HG03103 (cell line): ENCODE results near the gene ZNF407.
"Not testable (repeated sequence)": the region's sequence is repeated elsewhere in the genome, so short reads cannot be mapped to it uniquely, and the experiment has no call there.

ENCODE experiments used
- ATAC-seq: cut with Tn5 transposase; IDR thresholded peaks from one replicate; pipeline ENCODE4 v1.9.1; 2021; ENCODE audit warnings: low read depth; ENCODE audit not compliant: unreplicated experiment

ZNF407 gene

DNA sequence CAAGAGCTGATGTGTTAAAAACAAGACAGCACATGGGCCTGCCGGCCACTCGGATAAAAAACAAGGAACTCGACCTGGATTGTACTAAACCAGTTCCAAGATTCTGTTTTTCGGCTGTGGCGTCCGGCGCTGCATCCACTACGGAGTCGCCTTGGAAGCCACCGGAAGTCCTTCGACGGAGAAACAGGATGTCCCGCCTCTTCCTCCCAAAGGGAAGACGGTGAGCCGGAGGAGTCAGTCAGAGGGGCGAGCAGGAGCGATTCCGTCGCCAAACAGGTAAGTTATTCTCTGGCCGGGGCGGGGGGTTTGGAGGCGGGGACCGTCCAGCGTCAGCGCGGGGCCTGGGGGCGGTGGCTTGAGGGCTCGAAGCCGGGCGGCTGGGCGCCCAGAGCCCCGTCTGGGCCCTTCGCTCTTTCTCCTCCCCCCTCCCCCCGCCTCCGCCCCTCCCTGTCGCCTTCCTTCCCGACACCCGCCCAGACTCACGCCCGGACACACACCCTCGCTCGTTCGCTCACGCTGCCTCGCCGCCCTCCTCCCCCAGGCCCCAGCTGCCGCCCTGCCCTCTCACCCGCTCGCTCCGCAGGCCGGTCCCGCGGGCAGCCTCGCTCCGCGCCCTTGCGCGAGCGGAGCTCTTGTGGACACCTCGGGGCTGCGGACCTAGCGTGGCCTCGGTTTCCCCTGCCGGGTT lies at the start of gene ZNF407:
ZNF407 (plus strand) TSS at position 209 of the 688 bp plus-strand sequence. CDS start 33,150 bp downstream, outside the sequence.
- peak; percentile 64 for ATAC-seq

DNA sequence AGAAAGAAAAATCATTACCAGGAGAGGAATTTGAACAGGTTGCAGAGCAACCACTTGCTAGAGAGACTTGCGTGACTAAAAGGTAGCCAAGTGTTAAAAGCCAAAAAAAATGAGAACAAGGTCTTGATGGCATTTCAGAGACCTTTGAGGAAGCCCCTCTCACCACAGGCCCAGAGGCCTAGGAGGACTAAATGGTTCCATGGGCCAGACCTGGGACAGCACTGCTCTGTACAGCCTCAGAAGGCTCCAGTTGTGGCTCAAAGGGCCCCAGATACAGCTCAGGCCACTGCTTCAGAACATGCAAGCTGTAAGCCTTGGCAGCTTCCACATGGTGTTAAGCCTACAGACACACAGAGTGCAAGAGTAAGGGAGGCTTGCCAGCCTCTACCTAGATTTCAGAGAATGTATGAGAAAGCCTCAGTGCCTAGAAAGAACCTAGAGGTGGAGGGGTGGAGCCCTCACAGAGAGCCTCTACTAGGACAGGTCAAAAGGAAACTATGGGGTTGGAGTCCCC lies 48.0 kb upstream of the ZNF407 start:
- ATAC-seq, result no peak

DNA sequence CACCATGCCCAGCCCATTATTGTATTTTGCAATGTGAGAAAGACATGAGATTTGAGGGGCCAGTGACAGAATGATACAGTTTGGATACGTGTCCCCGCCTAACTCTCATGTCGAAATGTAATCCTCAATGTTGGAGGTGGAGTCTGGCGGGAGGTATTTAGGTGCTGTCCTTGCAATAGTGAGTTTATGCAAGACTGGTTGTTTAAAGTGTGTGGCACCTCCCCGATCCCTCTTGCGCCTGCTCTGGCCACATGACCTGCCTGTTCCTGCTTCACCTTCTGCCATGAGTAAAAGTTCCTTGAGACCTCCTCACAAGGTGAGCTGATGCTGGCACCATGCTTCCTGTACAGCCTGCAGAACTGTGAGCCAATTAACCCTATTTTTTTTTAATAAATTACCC lies 46.8 kb upstream of the ZNF407 start:
- no peak for ATAC-seq

DNA sequence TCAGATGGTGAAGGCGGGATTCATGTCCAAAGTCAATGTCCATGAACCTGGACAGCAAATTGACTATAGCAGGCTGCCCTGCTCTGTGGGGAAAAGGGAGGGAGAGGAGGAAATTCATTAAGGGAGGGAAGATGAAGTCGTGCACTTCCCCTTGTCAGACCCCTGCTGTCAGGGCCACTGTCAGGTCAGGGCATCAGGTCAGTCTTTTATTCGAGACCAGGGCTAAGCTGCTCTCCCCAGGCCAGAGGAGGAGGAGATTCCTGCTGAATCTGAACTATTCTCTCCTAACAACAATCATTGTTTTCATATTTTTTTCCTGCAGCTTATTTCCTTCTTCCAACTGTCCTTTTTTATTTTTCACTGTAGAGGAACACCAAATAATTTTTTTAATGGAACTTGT lies 46.2 kb upstream of the ZNF407 start:
- ATAC-seq, result no peak

- ATAC-seq, result peak; percentile 99
These were observed 45.6 kb upstream of the ZNF407 start for GRCh38 chr18:74551936-74552555.

GRCh38 chr18:74556126-74556525 lies 41.5 kb upstream of the ZNF407 start:
- ATAC-seq, result no peak

GRCh38 chr18:74558096-74558495 lies 39.6 kb upstream of the ZNF407 start:
- no peak for ATAC-seq

DNA sequence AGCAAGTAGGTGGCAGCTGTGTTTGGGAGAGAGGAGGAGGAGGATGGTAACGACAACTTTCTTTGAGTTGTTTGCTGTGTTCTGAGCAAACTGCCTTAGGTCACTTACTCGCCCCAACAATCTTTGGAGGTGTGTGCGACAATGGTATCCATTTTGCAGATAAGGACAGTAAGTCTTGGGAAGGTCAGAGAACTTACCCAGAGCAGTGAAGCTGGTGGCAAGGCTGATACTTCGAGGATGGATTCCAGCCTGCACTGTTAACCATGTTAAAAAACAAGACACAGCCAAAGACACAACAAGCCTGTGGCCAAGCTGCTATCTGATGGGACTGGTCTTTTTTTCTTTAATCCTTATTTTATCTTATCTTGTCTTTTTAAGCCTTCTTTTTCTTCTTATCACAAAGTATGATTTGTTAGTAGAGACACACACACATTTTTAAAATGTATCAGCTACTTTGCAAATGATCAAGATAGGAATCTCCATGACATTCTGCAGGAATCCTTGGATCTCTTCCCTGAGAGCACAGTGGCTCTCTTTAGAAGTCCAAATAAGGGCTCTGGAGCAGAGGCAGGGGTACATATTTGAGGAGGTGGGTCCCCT lies 35.4 kb upstream of the ZNF407 start:
- no peak for ATAC-seq

DNA sequence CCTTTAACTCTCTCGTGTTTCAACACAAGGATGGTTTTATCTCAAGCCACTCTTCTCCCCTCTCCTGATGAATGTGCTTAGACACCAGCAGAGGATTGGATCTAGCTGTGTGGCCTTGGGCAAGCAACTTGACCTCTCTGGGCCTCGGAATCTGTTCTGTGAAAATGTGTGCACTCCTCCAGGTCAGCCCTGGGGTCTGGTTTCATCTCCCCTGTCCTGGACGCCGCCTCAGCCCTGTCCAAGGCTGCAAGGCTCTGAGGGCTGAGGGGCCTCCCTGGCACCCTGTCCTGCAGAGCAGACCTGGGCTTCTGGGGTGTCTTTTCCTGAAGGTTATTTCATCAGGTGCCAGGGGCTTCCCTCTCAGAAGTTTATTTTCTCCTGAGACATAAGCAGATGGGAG lies 34.9 kb upstream of the ZNF407 start:
- ATAC-seq, result no peak

DNA sequence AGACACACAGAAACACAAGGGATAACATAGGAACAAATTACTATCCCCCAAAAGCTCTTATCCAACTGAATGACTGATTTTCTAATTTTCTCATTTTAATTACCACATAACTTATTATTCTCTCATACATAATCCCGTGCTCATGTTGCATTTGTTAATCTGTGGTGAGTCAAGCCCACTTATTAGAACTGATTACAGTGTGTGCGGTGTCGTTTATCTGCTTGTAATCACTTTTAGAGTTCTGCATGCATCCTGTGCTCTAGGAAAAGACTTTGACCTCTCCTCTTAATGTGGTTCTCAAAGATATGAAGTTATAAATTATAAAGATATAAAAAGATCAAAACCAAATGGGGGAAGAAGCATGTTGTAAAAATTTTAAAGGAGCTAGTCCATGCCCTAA lies 33.7 kb upstream of the ZNF407 start:
- no peak for ATAC-seq

DNA sequence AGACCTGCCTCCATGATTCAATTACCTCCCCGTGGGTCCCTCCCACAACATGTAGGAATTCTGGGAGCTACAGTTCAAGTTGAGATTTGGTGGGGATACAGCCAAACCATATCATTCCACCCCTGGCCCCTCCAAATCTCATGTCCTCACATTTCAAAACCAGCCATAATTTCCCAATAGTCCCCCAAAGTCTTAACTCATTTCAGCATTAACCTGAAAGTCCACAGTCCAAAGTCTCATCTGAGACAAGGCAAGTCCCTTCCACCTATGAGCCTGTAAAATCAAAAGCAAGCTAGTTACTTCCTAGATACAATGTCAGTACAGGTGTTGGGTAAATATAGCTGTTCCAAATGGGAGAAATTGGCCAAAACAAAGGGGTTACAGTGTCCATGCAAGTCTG lies 32.5 kb upstream of the ZNF407 start:
- not testable (repeated sequence) for ATAC-seq

GRCh38 chr18:74565993-74566392 lies 31.7 kb upstream of the ZNF407 start:
- not testable (repeated sequence) for ATAC-seq

GRCh38 chr18:74567822-74568221 lies 29.8 kb upstream of the ZNF407 start:
- no peak for ATAC-seq

DNA sequence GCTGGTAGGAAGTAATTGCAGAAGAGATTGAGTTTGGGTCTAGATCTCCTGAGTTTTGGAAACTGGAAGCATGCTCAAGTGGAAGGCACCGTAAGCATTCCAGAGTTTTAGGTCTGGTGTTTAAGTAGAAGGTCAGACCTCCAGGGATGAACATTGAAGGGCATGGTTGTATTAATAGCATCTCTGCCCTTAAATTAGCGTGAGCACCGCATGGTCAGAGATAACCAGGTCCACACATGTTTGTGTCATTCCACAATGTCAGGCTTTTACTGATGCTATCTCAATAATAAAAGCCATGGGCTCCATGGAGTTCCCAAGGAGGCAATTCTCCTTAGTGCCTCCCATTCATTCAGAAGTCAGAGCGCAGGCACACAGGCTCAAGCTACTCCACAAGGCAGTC lies 28.3 kb upstream of the ZNF407 start:
- no peak for ATAC-seq

GRCh38 chr18:74570266-74570665 lies 27.4 kb upstream of the ZNF407 start:
- no peak for ATAC-seq

GRCh38 chr18:74571895-74572680 lies 25.6 kb upstream of the ZNF407 start:
- no peak for ATAC-seq

GRCh38 chr18:74573053-74573452 lies 24.6 kb upstream of the ZNF407 start:
- no peak for ATAC-seq

DNA sequence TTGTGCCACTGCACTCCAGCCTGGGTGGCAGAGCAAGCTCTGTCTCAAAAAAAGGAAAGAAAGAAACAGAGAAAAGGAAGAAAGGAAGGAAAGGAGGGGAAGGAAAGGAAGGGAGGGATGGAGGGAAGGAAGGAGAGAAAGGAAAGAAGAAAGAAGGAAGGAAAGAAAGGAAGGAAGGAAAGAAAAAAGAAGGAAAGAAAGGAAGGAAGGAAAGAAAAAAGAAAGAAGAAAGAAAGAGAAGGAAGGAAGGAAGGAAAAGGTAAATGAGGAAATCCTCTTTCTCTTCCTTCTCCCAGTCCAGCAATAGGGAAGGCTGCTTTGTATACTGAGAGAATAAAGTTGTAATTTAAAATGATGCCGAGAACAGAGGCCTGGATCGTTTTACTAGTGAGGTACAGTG lies 22.8 kb upstream of the ZNF407 start:
- no peak for ATAC-seq

- no peak for ATAC-seq
These were observed 20.7 kb upstream of the ZNF407 start for GRCh38 chr18:74577019-74577418.

DNA sequence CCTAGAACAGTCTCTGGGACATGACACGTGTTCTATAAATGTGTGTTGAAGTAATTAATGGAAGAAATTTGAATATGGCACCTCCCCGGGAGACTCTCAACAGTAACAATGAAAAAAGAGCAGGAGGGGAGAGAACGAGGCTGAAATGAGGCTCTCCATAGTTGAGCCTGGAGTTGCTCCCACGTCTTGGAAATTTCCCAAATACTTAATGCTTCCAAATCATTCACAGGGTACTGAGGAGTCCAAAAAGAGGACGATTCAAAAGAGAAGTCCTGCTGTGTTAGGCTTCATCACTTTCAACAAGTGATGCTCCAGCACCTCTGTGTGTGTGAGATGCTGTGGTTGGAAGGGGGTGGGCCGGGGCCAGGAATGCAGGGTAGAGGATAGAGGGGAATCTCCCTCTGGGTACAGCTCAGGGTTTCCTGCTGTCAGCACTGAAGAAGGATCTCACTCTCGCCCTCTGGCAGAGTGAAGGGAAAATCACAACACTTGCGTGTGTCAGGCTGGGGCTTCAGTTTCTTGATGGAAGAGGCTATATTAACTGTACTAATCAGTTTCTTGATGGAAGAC lies 18.1 kb upstream of the ZNF407 start:
- no peak for ATAC-seq

DNA sequence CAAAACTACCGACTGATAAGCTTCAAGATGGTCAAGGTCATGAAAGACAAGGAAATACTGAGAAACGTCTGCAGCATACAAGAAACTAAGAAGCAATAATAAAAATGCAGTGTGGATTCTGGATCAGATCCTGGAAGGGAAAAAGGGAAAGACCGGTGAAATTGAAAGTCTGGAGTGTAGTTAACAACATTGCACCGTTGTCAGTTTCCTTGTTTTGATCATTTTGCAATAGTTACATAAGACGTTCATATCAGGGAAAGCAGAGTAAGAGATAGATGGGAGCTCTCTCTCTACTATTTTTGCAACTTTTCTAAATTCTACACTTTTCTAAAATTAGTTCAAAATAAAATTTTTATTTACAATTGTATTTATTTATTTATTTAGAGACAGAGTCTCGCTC lies 15.0 kb upstream of the ZNF407 start:
- ATAC-seq, result no peak
